Activated naive CD8-positive, alpha-beta T cell treated with anti-CD3 and anti-CD28 coated beads, Interleukin-2, amount 10 ng/mL, durations not matched to agents 7 days and 5 days (primary cell): Measurements from ENCODE around the gene HAX1. TPM values are rescaled to one million over a fixed set of nuclear protein-coding genes. Genes with fewer than 3 reads are reported as not detected.
A peak's percentile ranks its signal among the peaks of the same experiment; 100 is the strongest.
"Not testable (repeated sequence)": the region's sequence is repeated elsewhere in the genome, so short reads cannot be mapped to it uniquely, and the experiment has no call there.

Experiments used
- ATAC-seq: fragments of 150-1000 bp; cut with Tn5 transposase; one replicate; pipeline ENCODE4 v1.10.0; 2021; ENCODE audit warnings: low read depth, moderate library complexity
- POLR2A ChIA-PET: fragments of 350-600 bp; sonication (Branson Sonifier 250); formaldehyde crosslinking; loops from one replicate; lab custom pipeline; 2021; ENCODE audit warnings: antibody characterized with exemption; lab: Charles Lee
- DNase-seq: peaks from one replicate; pipeline ENCODE4 v3.0.0; 2021
- H3K27ac Mint-ChIP-seq: one replicate; pipeline ENCODE4 v1.8.0; 2022; ENCODE audit warnings: mild to moderate bottlenecking, mixed read lengths
- H3K27me3 Mint-ChIP-seq: one replicate; pipeline ENCODE4 v1.8.0; 2022; ENCODE audit warnings: mild to moderate bottlenecking, moderate library complexity, mixed read lengths
- H3K36me3 Mint-ChIP-seq: one replicate; pipeline ENCODE4 v1.8.0; 2021; ENCODE audit warnings: mild to moderate bottlenecking, mixed read lengths
- H3K4me1 Mint-ChIP-seq: one replicate; pipeline ENCODE4 v1.8.0; 2021; ENCODE audit warnings: mixed read lengths
- H3K4me3 Mint-ChIP-seq: one replicate; pipeline ENCODE4 v1.8.0; 2022; ENCODE audit warnings: mild to moderate bottlenecking, moderate library complexity, mixed read lengths
- H3K9me3 Mint-ChIP-seq: one replicate; pipeline ENCODE4 v1.8.0; 2021; ENCODE audit warnings: mixed read lengths
- total RNA-seq, 2 experiments: library from RNA; stranded (reverse); gene quantifications; one replicate each; pipeline ENCODE4 v1.2.3, GENCODE V29; 2021

The HAX1 gene
- total RNA-seq, 2 experiments from 2014 or later: 99.7 to 102 TPM

DNA sequence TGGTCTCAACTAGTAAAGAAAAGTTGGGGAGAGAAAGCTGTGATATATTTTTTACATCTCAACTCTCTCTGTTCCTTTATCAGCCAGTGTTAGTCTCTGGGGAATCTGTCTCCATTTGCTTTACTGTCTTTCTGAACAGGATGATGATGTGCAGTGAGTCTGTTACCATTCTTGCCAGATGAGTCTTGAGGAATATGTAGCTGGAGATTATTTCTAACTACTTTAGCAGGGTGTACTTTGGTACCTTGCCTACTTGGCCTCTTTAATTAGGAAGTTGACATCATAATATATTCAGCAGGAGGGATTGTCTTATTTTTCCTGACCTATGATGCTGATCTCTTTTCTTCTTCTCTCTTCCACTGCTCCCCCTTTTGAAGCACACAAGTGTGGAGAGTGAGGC is 15.7 kb upstream of the HAX1 start:
- no peak for ATAC-seq
- POLR2A ChIA-PET: no interaction called here
- Mint-ChIP-seq H3K27ac (peak overlapping the region; percentile 4), H3K27me3 (no peaks in the 10 kb centered on the region), H3K9me3 (no peaks in the 10 kb centered on the region), H3K4me1 (peaks cover 4% of the 10 kb centered on the region), H3K36me3 (peaks cover 29% of the 10 kb centered on the region), H3K4me3 (no peak overlapping the region)
- DNase-seq: no peak

DNA sequence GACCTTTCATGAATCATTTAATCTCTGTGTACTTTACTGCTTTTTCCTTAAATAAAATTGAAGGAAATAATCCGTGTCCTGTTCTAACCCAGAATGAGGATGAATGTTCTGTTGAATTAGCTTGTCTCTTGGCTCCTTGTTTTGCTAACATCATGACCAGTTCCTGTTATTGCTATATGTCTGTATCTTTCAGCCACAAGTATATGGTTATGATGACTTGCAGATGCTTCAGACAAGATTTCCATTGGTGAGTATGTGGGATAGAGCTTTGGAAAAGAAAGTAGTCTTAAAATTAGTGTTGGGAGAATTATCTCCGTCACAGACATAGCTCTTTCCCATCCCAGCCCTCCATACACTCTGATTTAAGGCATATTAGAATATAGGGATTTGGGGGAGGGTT is 13.6 kb upstream of the HAX1 start:
- no peak for DNase-seq
- POLR2A ChIA-PET: no interaction called here
- Mint-ChIP-seq H3K27ac (no peak overlapping the region), H3K4me1 (peaks cover 11% of the 10 kb centered on the region), H3K36me3 (peaks cover 41% of the 10 kb centered on the region), H3K4me3 (no peak overlapping the region), H3K27me3 (no peaks in the 10 kb centered on the region), H3K9me3 (no peaks in the 10 kb centered on the region)
- ATAC-seq: no peak

DNA sequence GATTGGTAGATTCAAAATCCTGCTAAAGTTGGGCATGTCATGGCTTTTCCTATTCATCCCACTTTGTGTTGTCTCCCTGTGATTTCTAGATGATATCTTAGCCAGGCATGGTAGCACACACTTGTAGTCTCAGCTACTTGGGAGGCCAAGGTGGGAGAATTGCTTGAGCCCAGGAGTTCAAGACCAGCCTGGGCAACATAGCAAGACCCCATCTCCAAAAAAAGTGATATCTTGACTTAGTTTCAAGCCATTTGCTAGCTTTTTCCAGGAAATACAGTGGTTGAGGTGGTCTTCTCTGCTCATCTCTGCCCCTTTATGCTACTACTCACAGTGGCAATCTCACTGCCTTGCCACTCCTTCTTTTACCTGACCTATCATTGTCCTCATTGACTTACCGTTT is 12.3 kb upstream of the HAX1 start:
- no peak for ATAC-seq
- Mint-ChIP-seq H3K4me3 (no peak overlapping the region), H3K4me1 (peaks cover 18% of the 10 kb centered on the region), H3K27ac (no peak overlapping the region), H3K36me3 (peaks cover 43% of the 10 kb centered on the region), H3K9me3 (no peaks in the 10 kb centered on the region), H3K27me3 (no peaks in the 10 kb centered on the region)
- DNase-seq: no peak
- POLR2A ChIA-PET: no interaction called here

DNA sequence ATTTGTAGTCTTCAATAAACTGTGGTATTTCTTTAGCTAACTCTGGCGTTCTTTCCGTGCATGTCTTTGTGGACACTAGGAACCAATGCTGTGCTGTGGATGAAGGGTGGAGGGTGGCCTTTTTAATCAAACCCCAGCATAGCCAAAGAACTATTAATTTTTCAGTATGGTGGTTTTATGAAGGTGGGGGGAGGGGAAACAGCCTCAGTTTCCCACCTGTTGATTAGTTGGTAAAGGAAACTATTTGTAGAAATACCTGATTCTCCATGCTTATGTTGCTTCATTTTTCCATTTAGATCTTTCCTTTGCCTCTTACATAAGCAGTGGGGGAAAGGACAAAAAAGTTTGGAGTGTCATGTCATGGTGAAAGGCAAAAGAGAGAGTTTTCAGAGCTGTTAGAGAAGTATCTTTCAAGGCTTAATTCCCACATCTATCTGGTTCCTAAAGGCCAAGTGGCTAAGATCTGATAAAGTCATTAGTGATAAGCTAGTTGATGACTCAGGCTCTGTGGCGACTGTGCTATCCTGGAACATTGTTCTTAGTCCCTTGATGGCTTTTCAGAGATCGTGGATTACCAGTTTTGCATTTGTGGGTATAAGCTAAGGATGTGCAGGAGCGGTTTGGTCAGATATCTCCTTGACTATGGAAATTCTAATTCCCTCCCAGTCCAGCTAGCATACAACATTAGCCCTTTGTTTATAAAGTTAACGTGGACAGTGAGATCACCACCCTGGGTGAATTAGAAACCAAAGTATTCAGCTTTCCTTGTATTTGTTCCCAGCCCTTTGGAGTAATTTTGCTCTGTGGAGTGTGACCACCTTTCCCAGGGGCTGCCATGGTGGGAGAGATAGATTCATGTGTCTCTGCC is 8.7 kb upstream of the HAX1 start:
- DNase-seq (no peak), ATAC-seq (no peak)
- POLR2A ChIA-PET: interaction anchor here (0.5 to 0.7 kb wide), 2 partner anchors 12 to 64 kb away, joined by 3 read pairs; no protein-coding TSS in a partner anchor
- peak overlapping the region; percentile 49 for H3K27ac Mint-ChIP-seq
- H3K9me3 Mint-ChIP-seq: no peaks in the 10 kb centered on the region
- peaks cover 30% of the 10 kb centered on the region for H3K36me3 Mint-ChIP-seq
- peaks cover 31% of the 10 kb centered on the region for H3K4me1 Mint-ChIP-seq
- H3K27me3 Mint-ChIP-seq: no peaks in the 10 kb centered on the region
- H3K4me3 Mint-ChIP-seq: no peak overlapping the region

DNA sequence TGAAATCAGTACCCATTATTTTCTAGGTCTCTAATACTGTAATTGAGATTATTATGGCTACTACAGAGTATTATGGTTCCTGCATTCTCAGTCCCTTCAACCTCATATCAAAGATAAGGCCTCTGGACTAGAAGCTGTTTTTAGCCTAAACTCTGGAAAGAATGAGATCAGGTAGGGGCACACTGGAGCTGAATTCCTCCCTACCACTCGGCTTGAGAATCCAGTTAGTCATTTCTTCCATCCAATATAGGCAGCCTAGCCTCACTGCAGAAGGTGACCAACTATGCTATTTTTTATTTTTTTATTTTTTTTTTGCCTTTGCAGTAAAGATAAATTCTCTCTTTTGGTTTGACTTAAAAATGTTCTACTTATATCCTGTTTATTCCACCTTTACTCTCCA is 8.0 kb upstream of the HAX1 start:
- POLR2A ChIA-PET: interaction anchor here (0.7 kb wide), 1 partner anchor 65 kb away, joined by 3 read pairs; no protein-coding TSS in a partner anchor
- ATAC-seq: no peak
- no peak for DNase-seq
- peaks cover 31% of the 10 kb centered on the region for H3K4me1 Mint-ChIP-seq
- no peaks in the 10 kb centered on the region for H3K9me3 Mint-ChIP-seq
- H3K4me3 Mint-ChIP-seq: no peak overlapping the region
- peaks cover 30% of the 10 kb centered on the region for H3K36me3 Mint-ChIP-seq
- H3K27me3 Mint-ChIP-seq: no peaks in the 10 kb centered on the region
- H3K27ac Mint-ChIP-seq: peak overlapping the region; percentile 36

DNA sequence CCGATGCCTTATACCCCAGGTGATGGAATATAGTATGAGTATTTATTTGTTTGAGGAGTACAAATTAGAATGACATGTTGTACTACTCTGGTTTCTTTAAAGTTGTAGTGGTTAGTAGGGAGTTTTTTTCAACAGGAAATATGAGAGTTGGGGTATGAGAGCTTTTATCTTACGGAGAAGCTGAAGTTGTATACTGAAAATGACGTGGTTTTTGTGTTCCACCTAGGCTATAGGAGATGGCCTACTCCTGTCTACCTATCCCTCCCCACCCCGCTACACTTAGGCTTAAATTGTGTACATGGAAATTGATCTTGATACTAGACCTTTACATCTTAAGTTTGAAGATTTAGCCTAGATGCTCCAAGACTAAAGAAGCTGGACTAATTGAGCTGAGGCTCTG is 6.8 kb upstream of the HAX1 start:
- ATAC-seq (peak; percentile 84), DNase-seq (no peak)
- Mint-ChIP-seq H3K27ac (peak overlapping the region; percentile 82), H3K4me1 (peaks cover 34% of the 10 kb centered on the region), H3K36me3 (peaks cover 27% of the 10 kb centered on the region), H3K9me3 (no peaks in the 10 kb centered on the region), H3K27me3 (no peaks in the 10 kb centered on the region), H3K4me3 (peak overlapping the region; percentile 65)
- POLR2A ChIA-PET: interaction anchor here (0.6 to 1.6 kb wide), 6 partner anchors 26 to 125 kb away, joined by 3 to 6 read pairs (median 3); partner anchors contain the start of gene TPM3

DNA sequence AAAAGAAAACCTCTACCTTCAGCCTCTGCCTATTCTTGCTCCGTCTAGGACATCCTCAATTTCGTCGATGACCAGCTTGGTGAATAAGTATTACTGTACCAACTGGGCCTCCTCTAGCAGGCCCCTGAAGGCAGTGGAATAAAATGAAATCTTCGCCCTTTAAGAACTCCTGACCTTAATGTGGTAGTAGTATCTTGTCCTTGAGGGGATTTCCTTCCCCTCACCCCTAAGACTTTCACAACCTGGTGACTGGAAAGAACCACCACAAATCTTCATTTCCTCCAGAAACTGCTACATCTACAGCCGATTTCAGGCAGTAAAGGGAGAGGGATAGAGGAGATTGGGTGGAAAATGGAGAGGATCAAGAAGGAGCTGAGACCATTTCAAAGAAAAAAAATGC is 1.6 kb upstream of the HAX1 start:
- no peak for ATAC-seq

DNA sequence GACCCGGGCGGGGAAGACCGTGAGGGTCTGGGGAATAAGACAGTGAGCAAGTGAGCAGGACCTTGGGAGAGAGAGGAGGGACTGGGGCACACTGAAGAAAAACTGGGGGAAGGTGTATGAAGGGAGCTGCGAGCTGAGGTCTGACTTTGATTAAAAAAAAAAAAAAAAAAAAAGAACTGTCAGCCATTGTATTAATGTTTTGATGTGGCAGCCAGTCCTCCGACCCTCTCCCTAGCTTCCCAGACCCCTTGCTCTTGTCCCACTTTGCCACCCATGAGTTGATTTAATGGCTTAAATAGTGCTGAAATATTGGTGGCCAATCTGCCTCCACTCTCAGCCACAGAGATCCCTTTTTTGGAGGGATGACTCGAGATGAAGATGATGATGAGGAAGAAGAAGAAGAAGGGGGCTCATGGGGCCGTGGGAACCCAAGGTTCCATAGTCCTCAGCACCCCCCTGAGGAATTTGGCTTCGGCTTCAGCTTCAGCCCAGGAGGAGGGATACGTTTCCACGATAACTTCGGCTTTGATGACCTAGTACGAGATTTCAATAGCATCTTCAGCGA is 652 bp downstream of the HAX1 start:
- DNase-seq: no peak
- POLR2A ChIA-PET: interaction anchor here (0.6 to 1.8 kb wide), 7 partner anchors 52 to 282 kb away, joined by 3 to 9 read pairs (median 4); partner anchors contain the start of genes RPS27 and UBAP2L
- H3K4me1 Mint-ChIP-seq: peaks cover 32% of the 10 kb centered on the region
- H3K9me3 Mint-ChIP-seq: no peaks in the 10 kb centered on the region
- ATAC-seq: no peak
- H3K27me3 Mint-ChIP-seq: no peaks in the 10 kb centered on the region
- H3K4me3 Mint-ChIP-seq: peak overlapping the region; percentile 97
- peak overlapping the region; percentile 97 for H3K27ac Mint-ChIP-seq
- H3K36me3 Mint-ChIP-seq: peaks cover 26% of the 10 kb centered on the region

More for the DNA sequence above, 1.6 kb upstream of the HAX1 start:
- DNase-seq: no peak
- H3K4me1 Mint-ChIP-seq: peaks cover 41% of the 10 kb centered on the region
- POLR2A ChIA-PET: interaction anchor here (1.8 kb wide), 1 partner anchor 325 kb away, joined by 7 read pairs; the partner anchor contains the start of gene DENND4B
- peaks cover 22% of the 10 kb centered on the region for H3K36me3 Mint-ChIP-seq
- peak overlapping the region; percentile 97 for H3K27ac Mint-ChIP-seq
- H3K27me3 Mint-ChIP-seq: no peaks in the 10 kb centered on the region
- H3K4me3 Mint-ChIP-seq: peak overlapping the region; percentile 68
- H3K9me3 Mint-ChIP-seq: no peaks in the 10 kb centered on the region

DNA sequence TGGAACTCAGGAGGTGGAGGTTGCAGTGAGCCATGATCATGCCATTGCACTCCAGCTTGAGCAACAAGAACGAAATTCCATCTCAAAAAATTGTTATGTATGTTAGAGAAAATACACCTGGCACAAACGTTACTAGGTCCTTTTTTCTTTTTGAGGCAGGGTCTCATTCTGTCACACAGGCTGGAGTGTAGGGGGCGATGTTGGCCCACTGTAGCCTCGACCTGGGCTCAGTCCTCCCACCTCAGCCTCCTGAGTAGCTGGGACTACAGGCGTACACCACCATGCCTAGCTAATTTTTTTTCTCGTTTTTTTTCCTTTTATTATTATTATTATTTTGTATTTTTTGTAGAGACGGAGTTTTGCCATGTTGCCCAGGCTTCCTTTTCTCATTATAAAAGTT is 4.4 kb downstream of the HAX1 start:
- DNase-seq: no peak
- no peak overlapping the region for H3K4me3 Mint-ChIP-seq
- POLR2A ChIA-PET: no interaction called here

DNA sequence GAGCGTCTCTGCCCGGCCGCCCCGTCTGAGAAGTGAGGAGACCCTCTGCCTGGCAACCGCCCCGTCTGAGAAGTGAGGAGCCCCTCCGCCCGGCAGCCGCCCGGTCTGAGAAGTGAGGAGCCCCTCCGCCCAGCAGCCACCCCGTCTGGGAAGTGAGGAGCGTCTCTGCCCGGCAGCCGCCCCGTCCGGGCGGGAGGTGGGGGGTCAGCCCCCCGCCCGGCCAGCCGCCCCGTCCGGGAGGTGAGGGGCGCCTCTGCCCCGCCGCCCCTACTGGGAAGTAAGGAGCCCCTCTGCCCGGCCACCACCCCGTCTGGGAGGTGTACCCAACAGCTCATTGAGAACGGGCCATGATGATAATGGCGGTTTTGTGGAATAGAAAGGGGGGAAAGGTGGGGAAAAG is 15.2 kb downstream of the HAX1 start:
- POLR2A ChIA-PET: interaction anchor here (0.6 kb wide), 1 partner anchor 150 kb away, joined by 3 read pairs; no protein-coding TSS in a partner anchor
- not testable (repeated sequence) for H3K27me3 Mint-ChIP-seq, H3K36me3 Mint-ChIP-seq, DNase-seq, H3K27ac Mint-ChIP-seq, H3K4me1 Mint-ChIP-seq, H3K9me3 Mint-ChIP-seq, ATAC-seq, H3K4me3 Mint-ChIP-seq

More for the DNA sequence above, 4.4 kb downstream of the HAX1 start:
- H3K27me3 Mint-ChIP-seq: no peaks in the 10 kb centered on the region
- H3K4me1 Mint-ChIP-seq: peaks cover 21% of the 10 kb centered on the region
- ATAC-seq: no peak
- no peak overlapping the region for H3K27ac Mint-ChIP-seq
- no peaks in the 10 kb centered on the region for H3K9me3 Mint-ChIP-seq
- peaks cover 16% of the 10 kb centered on the region for H3K36me3 Mint-ChIP-seq

DNA sequence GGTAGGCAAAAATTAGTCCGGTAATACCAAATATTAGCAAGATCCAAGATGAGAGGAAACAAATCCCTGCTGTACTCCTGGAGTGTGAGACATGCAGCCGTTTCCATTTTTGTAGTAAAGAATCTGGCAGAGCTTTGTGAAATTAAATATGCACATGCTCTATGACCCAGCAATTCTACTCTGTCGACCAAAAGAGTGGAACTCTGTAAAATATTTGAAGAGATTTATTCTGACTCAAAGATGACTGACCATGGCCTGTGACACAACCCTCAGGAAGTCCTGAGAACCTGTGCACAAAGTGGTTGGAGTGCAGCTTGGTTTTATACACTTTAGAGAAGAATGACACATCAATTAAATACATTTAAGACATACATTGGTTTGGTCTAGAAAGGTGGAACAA is 16.2 kb downstream of the HAX1 start:
- peaks cover 4% of the 10 kb centered on the region for H3K9me3 Mint-ChIP-seq
- H3K27ac Mint-ChIP-seq: no peak overlapping the region
- ATAC-seq (no peak), DNase-seq (no peak)
- POLR2A ChIA-PET: no interaction called here
- H3K27me3 Mint-ChIP-seq: peaks cover 7% of the 10 kb centered on the region
- H3K36me3 Mint-ChIP-seq: no peaks in the 10 kb centered on the region
- peaks cover 2% of the 10 kb centered on the region for H3K4me1 Mint-ChIP-seq
- H3K4me3 Mint-ChIP-seq: no peak overlapping the region

DNA sequence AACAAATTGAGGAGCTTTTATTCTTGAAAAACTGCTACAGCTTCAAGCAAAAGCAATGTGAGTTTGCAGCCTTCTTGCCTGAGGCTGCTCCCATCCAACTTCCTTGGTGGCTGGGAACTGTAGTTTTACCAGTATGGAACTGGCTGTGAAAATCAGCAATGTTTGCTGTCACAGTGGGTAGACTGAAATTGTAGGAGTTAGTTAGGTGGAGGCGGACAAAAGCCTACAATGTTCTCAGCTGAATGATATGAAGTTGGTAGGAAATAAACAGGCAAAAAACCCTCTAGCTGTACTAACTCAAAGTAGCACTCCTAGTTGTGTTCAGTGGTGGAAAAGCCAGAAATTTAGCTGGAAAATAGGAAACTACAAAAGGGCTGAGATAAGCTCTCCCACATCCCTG is 18.5 kb downstream of the HAX1 start:
- H3K4me1 Mint-ChIP-seq: no peaks in the 10 kb centered on the region
- DNase-seq (no peak), ATAC-seq (no peak)
- no peak overlapping the region for H3K27ac Mint-ChIP-seq
- POLR2A ChIA-PET: no interaction called here
- peaks cover 7% of the 10 kb centered on the region for H3K27me3 Mint-ChIP-seq
- no peak overlapping the region for H3K4me3 Mint-ChIP-seq
- peaks cover 5% of the 10 kb centered on the region for H3K36me3 Mint-ChIP-seq
- H3K9me3 Mint-ChIP-seq: peaks cover 10% of the 10 kb centered on the region

DNA sequence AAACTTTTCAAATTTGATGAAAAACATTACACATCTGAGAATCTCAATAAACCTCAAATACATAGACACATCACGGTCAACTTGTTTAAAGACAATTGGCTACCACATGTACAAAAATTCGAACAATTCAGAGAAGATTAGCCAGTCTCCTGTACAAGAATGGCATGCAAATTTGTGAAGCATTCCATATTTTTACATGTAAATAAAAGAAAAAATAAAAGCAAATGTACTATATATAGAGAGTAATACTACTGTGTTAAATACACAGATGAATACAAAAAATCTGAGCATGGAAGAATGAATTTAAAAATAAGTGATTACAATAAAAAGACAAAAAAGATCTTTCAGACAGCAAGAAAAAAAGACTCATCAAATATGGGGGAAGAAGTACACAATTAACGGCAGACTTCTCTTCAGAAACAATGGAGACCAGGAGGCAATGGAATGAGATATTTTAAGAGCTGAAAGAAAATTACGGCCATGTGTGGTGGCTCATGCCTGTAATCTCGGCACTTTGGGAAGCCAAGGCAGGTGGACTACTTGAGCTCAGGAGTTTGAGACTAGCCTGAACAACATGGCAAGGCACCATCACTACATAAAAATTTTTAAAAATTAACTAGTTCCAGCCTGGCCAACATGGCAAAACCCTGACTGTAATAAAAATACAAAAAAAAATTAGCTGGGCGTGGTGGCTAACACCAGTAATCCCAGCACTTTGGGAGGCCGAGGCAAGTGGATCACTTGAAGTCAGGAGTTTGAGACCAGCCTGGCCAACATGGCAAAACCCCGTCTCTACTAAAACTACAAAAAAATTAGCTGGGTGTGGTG is 23.2 kb downstream of the HAX1 start:
- Mint-ChIP-seq H3K36me3 (peaks cover 5% of the 10 kb centered on the region), H3K9me3 (peaks cover 12% of the 10 kb centered on the region), H3K4me1 (no peaks in the 10 kb centered on the region), H3K4me3 (no peak overlapping the region), H3K27me3 (peaks cover 3% of the 10 kb centered on the region), H3K27ac (no peak overlapping the region)
- POLR2A ChIA-PET: no interaction called here
- ATAC-seq (no peak), DNase-seq (no peak)
